Right kidney (tissue), 9 donors: ENCODE data around the gene NUP35.
A peak's percentile ranks its signal among the peaks of the same experiment; 100 is the strongest.

Experiments
- DNase-seq: peaks from one replicate; pipeline ENCODE4 v3.0.0-alpha.2; 2016
- long read RNA-seq, 8 donors: transcript quantifications; one replicate each; lab custom pipeline, GENCODE V29; 2026

The NUP35 gene
- long read RNA-seq, donor 1, transcript NUP35-201 (9 exons, 1,633 nt), result major isoform, 7 of 7 reads
- long read RNA-seq, donor 1, partial matches to known transcripts, result 0 of 7 reads
- long read RNA-seq, donor 1, other reads (novel, unspliced or antisense), result 0 of 7 reads
- long read RNA-seq, donor 2, transcript NUP35-201 (9 exons, 1,633 nt), result major isoform, 11 of 11 reads
- long read RNA-seq, donor 2, partial matches to known transcripts, result 0 of 11 reads
- long read RNA-seq, donor 2, other reads (novel, unspliced or antisense), result 0 of 11 reads
- long read RNA-seq, donor 3, partial matches to known transcripts, result 0 of 3 reads
- long read RNA-seq, donor 3, other reads (novel, unspliced or antisense), result 0 of 3 reads
- long read RNA-seq, donor 4, partial matches to known transcripts, result 0 of 2 reads
- long read RNA-seq, donor 4, other reads (novel, unspliced or antisense), result 0 of 2 reads
- long read RNA-seq, donor 5, partial matches to known transcripts, result 0 of 4 reads
- long read RNA-seq, donor 5, other reads (novel, unspliced or antisense), result 0 of 4 reads
- long read RNA-seq, donor 6, transcript NUP35-201 (9 exons, 1,633 nt), result major isoform, 5 of 5 reads
- long read RNA-seq, donor 6, partial matches to known transcripts, result 0 of 5 reads
- long read RNA-seq, donor 6, other reads (novel, unspliced or antisense), result 0 of 5 reads
- long read RNA-seq, donor 7, transcript NUP35-201 (9 exons, 1,633 nt), result major isoform, 14 of 14 reads
- long read RNA-seq, donor 7, partial matches to known transcripts, result 0 of 14 reads
- long read RNA-seq, donor 7, other reads (novel, unspliced or antisense), result 0 of 14 reads
- long read RNA-seq, donor 8, transcript NUP35-201 (9 exons, 1,633 nt), result major isoform, 12 of 14 reads
- long read RNA-seq, donor 8, partial matches to known transcripts, result 0 of 14 reads
- long read RNA-seq, donor 8, other reads (novel, unspliced or antisense), result 0 of 14 reads

GRCh38 chr2:183124222-183124956 lies at the start of gene NUP35:
TSS of gene NUP35 (plus strand) at chr2:183124443. CDS start at chr2:183124458, 15 bp downstream.
- DNase-seq, result peak; percentile 94

GRCh38 chr2:183078163-183078463 lies 46.1 kb upstream of the NUP35 start:
- DNase-seq, result no peak

GRCh38 chr2:183078464-183079138 lies 45.6 kb upstream of the NUP35 start, which contains the start of gene DUSP19:
TSS of gene DUSP19 (plus strand) at chr2:183078747. CDS start at chr2:183078934, 187 bp downstream.
- peak; percentile 96 for DNase-seq

- no peak for DNase-seq
These were observed 45.0 kb upstream of the NUP35 start for GRCh38 chr2:183079139-183079775.

- no peak for DNase-seq
These were observed 42.3 kb upstream of the NUP35 start for GRCh38 chr2:183081911-183082310.

GRCh38 chr2:183088061-183088460 lies 36.2 kb upstream of the NUP35 start:
- no peak for DNase-seq

- no peak for DNase-seq
These were observed 34.9 kb upstream of the NUP35 start for GRCh38 chr2:183089192-183089851.

GRCh38 chr2:183091318-183091953 lies 32.8 kb upstream of the NUP35 start:
- no peak for DNase-seq

- no peak for DNase-seq
These were observed 32.3 kb upstream of the NUP35 start for GRCh38 chr2:183091954-183092345.

- no peak for DNase-seq
These were observed 30.2 kb upstream of the NUP35 start for GRCh38 chr2:183093857-183094657.

GRCh38 chr2:183105402-183106134 lies 18.7 kb upstream of the NUP35 start:
- DNase-seq, result no peak

GRCh38 chr2:183112577-183112976 lies 11.7 kb upstream of the NUP35 start:
- DNase-seq, result no peak

GRCh38 chr2:183113630-183114029 lies 10.6 kb upstream of the NUP35 start:
- no peak for DNase-seq

- DNase-seq, result no peak
These were observed 7.0 kb upstream of the NUP35 start for GRCh38 chr2:183117226-183117625.

GRCh38 chr2:183123117-183123958 lies 905 bp upstream of the NUP35 start:
- DNase-seq, result no peak

- DNase-seq, result no peak
These were observed 353 bp upstream of the NUP35 start for GRCh38 chr2:183123959-183124221.

GRCh38 chr2:183124957-183125255 lies 663 bp downstream of the NUP35 start:
- DNase-seq, result no peak

GRCh38 chr2:183125659-183126341 lies 1.6 kb downstream of the NUP35 start:
- DNase-seq, result no peak
